ENCODE data around the gene NEK10.

GRCh38 chr3:27078246-27078913 lies 290.8 kb downstream of the NEK10 start:
- TF ChIP-seq CTCF (conservative IDR thresholded peaks at IDR 0.05; ENCODE audit: low read depth, low read length) (no peak), USF2 (IDR thresholded peaks at IDR 0.05; ENCODE audit: low read depth, low read length) (no peak), MXI1 (IDR thresholded peaks at IDR 0.05; ENCODE audit: borderline replicate concordance, low read depth, low read length) (no peak)
